ENCODE results near the gene UST.

GRCh38 chr6:148925701-148926100 lies 178.9 kb downstream of the UST start:
- TF ChIP-seq CTCF (conservative IDR thresholded peaks at IDR 0.05; ENCODE audit: low read length) (no peak), EZH2phosphoT487 (IDR thresholded peaks at IDR 0.05; ENCODE audit: borderline replicate concordance, low read depth, low read length) (no peak)

Data from OCI-LY7 (cell line).